Upper lobe of left lung (tissue), 4 donors: Measurements from ENCODE around the gene C10orf143.

Experiments used
- POLR2A ChIP-seq, 4 donors: fragments of 450-650 bp; IDR thresholded peaks; one replicate each; pipeline ENCODE4 v1.5.1; 2016 to 2017; ENCODE audit warnings: antibody characterized with exemption in 4 of 4, mild to moderate bottlenecking in 2 of 4
- TF ChIP-seq, protein P1 (sequence below), 6 experiments: fragments of 450-650 bp in 4 of 6; fragments of 200-600 bp in 2 of 6; sonication (generic) in 2 of 6; IDR thresholded peaks; one replicate each; pipeline ENCODE4 v1.5.1; 2016 to 2019; ENCODE audit warnings: antibody characterized with exemption in 6 of 6

DNA sequence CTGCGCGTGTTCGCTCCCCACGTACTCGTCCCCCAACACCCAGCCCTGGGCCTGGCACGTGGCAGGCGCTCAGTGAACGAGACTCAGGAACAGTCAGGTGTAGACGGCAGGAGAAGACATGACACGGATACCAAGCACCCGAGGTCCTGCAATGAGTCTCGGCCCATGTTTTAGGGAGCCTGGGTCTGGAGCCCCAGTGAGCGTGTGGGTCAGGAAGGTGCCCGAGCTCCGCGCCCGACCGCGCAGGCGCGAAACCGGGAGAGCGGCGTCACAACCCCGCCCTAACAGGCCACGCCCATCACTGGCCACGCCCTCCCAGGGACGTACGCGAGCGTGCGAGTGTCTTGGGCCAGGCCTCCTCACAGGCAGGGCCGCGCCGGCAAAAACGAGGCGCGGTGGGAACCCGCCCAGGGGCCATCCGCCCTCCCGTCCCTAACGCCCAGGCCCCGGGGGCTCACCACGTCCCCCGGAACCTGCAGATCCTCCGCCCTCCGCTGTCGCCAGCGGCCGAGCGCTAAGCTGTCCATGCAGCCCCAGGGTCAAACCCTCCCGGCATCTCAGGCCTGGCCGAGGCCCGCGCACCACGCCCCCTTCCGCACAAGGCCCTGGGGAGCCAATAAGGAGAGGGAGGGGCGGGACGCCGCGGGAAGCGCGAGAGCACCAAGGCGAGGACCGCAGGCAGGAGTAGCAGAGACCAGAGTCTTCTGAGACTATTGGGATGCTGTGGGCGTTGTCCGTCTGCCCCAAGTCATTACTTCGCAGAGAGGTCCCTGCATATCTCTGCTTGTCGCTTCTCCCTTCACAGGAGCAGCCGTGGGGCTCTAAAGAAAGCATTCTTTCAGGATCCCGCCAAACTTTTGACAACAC, at the start of gene C10orf143:
- TF ChIP-seq, protein P1, sequence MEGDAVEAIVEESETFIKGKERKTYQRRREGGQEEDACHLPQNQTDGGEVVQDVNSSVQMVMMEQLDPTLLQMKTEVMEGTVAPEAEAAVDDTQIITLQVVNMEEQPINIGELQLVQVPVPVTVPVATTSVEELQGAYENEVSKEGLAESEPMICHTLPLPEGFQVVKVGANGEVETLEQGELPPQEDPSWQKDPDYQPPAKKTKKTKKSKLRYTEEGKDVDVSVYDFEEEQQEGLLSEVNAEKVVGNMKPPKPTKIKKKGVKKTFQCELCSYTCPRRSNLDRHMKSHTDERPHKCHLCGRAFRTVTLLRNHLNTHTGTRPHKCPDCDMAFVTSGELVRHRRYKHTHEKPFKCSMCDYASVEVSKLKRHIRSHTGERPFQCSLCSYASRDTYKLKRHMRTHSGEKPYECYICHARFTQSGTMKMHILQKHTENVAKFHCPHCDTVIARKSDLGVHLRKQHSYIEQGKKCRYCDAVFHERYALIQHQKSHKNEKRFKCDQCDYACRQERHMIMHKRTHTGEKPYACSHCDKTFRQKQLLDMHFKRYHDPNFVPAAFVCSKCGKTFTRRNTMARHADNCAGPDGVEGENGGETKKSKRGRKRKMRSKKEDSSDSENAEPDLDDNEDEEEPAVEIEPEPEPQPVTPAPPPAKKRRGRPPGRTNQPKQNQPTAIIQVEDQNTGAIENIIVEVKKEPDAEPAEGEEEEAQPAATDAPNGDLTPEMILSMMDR (IDR thresholded peaks at IDR 0.05), result no peak
- peak in 2 of 4 donors; percentile 69 to 91 for TF ChIP-seq POLR2A (IDR thresholded peaks at IDR 0.05)
